ENCODE results near the gene USP10. TPM values are rescaled to one million over a fixed set of nuclear protein-coding genes. Genes with fewer than 3 reads are reported as not detected.
A peak's percentile ranks its signal among the peaks of the same experiment; 100 is the strongest.

USP10 gene
- total and polyA plus RNA-seq, 2 donors (not counting 1 experiment from before 2014, with no cell fraction given) = 48.9 to 134 TPM

- intact Hi-C loops (cut with micrococcal nuclease) = no loop called here
- Histone ChIP-seq H3K4me1 (ENCODE audit: control insufficient read depth in 2 of 2, insufficient read depth in 2 of 2, low read length in 2 of 2) (no peaks in the 10 kb centered on the region), H3K9me3 (ENCODE audit: control extremely low read depth in 1 of 3, control insufficient read depth in 2 of 3, insufficient read depth in 1 of 3, low read length in 2 of 3) (no peaks in the 10 kb centered on the region), H3K9ac (ENCODE audit: low read length) (no peak overlapping the region), H3K36me3 (replicated peaks in 1 of 2; ENCODE audit: control extremely low read depth in 1 of 2, control insufficient read depth in 1 of 2, extremely low read depth in 1 of 2, insufficient read depth in 2 of 2, low read length in 1 of 2) (peaks cover 7 to 79% of the 10 kb centered on the region in 2 experiments), H3K4me3 (ENCODE audit: control extremely low read depth in 1 of 5, extremely low read depth in 1 of 5, insufficient read depth in 1 of 5, low read depth in 2 of 5, low read length in 4 of 5) (peak overlapping the region in 1 of 5 experiments; percentile 73), H3K27me3 (replicated peaks in 1 of 4; ENCODE audit: control extremely low read depth in 1 of 4, control insufficient read depth in 3 of 4, insufficient read depth in 4 of 4, low read length in 3 of 4) (no peaks in the 10 kb centered on the region), H4K20me1 (ENCODE audit: control insufficient read depth, insufficient read depth, low read length, poor library complexity, severe bottlenecking) (peaks cover 19% of the 10 kb centered on the region), H3K27ac (ENCODE audit: low read length in 2 of 2) (no peak overlapping the region), H3K4me2 (replicated peaks; ENCODE audit: low read depth, low read length, poor library complexity, severe bottlenecking) (no peak overlapping the region), H2AFZ (ENCODE audit: insufficient read depth, low read depth, low read length, poor library complexity, severe bottlenecking) (no peak overlapping the region), H3K79me2 (ENCODE audit: control insufficient read depth, insufficient read depth, low read length) (peaks cover 3% of the 10 kb centered on the region)
- no peak overlapping the region for H3K4me3 Mint-ChIP-seq
- ATAC-seq (ENCODE audit: low read depth) (no peak), DNase-seq (no peak)
- no peaks in the 10 kb centered on the region for H3K4me1 Mint-ChIP-seq
- POLR2A ChIA-PET = no interaction called here
- 63% methylated on average over 3 of the region's 4 CpGs for WGBS (ENCODE audit: insufficient coverage)
- H3K27ac Mint-ChIP-seq = no peak overlapping the region
- CTCF ChIA-PET = no interaction called here
- TF ChIP-seq CTCF (IDR thresholded peaks at IDR 0.05) = no peak
- TF ChIP-seq EZH2 (IDR thresholded peaks at IDR 0.05; ENCODE audit: borderline replicate concordance, insufficient read depth, low read depth, low read length, poor library complexity, severe bottlenecking) = no peak
- no peaks in the 10 kb centered on the region for H3K27me3 Mint-ChIP-seq
- no peaks in the 10 kb centered on the region for H3K9me3 Mint-ChIP-seq (ENCODE audit: insufficient read depth)
Measured at GRCh38 chr16:84774810-84775209, 75.0 kb downstream of the USP10 start.

- Mint-ChIP-seq H3K4me1 (no peaks in the 10 kb centered on the region), H3K27me3 (no peaks in the 10 kb centered on the region), H3K27ac (no peak overlapping the region), H3K9me3 (ENCODE audit: insufficient read depth) (no peaks in the 10 kb centered on the region), H3K4me3 (no peak overlapping the region)
- ChIA-PET CTCF (no interaction called here), POLR2A (no interaction called here)
- Histone ChIP-seq H3K27ac (ENCODE audit: low read length in 2 of 2) (no peak overlapping the region), H2AFZ (ENCODE audit: insufficient read depth, low read depth, low read length, poor library complexity, severe bottlenecking) (no peak overlapping the region), H3K4me3 (ENCODE audit: control extremely low read depth in 1 of 5, extremely low read depth in 1 of 5, insufficient read depth in 1 of 5, low read depth in 2 of 5, low read length in 4 of 5) (peak overlapping the region in 1 of 5 experiments; percentile 73), H3K79me2 (ENCODE audit: control insufficient read depth, insufficient read depth, low read length) (no peaks in the 10 kb centered on the region), H3K9me3 (ENCODE audit: control extremely low read depth in 1 of 3, control insufficient read depth in 2 of 3, insufficient read depth in 1 of 3, low read length in 2 of 3) (no peaks in the 10 kb centered on the region), H3K4me1 (ENCODE audit: control insufficient read depth in 2 of 2, insufficient read depth in 2 of 2, low read length in 2 of 2) (no peaks in the 10 kb centered on the region), H3K27me3 (replicated peaks in 1 of 4; ENCODE audit: control extremely low read depth in 1 of 4, control insufficient read depth in 3 of 4, insufficient read depth in 4 of 4, low read length in 3 of 4) (no peaks in the 10 kb centered on the region), H3K9ac (ENCODE audit: low read length) (no peak overlapping the region), H3K4me2 (replicated peaks; ENCODE audit: low read depth, low read length, poor library complexity, severe bottlenecking) (no peak overlapping the region), H4K20me1 (ENCODE audit: control insufficient read depth, insufficient read depth, low read length, poor library complexity, severe bottlenecking) (peaks cover 19% of the 10 kb centered on the region), H3K36me3 (replicated peaks in 1 of 2; ENCODE audit: control extremely low read depth in 1 of 2, control insufficient read depth in 1 of 2, extremely low read depth in 1 of 2, insufficient read depth in 2 of 2, low read length in 1 of 2) (peaks cover 6 to 79% of the 10 kb centered on the region in 2 experiments)
- 94% methylated on average over 13 of the region's 14 CpGs for WGBS (ENCODE audit: insufficient coverage)
- intact Hi-C loops (cut with micrococcal nuclease) = no loop called here
- TF ChIP-seq EZH2 (IDR thresholded peaks at IDR 0.05; ENCODE audit: borderline replicate concordance, insufficient read depth, low read depth, low read length, poor library complexity, severe bottlenecking) = no peak
- TF ChIP-seq CTCF (IDR thresholded peaks at IDR 0.05) = no peak
- DNase-seq = no peak
- ATAC-seq (ENCODE audit: low read depth) = no peak
Measured at GRCh38 chr16:84775262-84775810, 75.5 kb downstream of the USP10 start.

Data from B cell (primary cell).